WTC11 (cell line): ENCODE measurements around the gene IQCC. TPM values are rescaled to one million over a fixed set of nuclear protein-coding genes. Genes with fewer than 3 reads are reported as not detected.

ENCODE experiments used
- CREM ChIP-seq: sonication (generic); formaldehyde crosslinking; IDR thresholded peaks from 2 replicates; pipeline ENCODE4 v1.8.1; 2022; ENCODE audit warnings: mild to moderate bottlenecking, missing genetic modification reagents, moderate library complexity
- ELF4 ChIP-seq: sonication (generic); formaldehyde crosslinking; IDR thresholded peaks from 2 replicates; pipeline ENCODE4 v1.8.1; 2022; ENCODE audit warnings: low read depth, mild to moderate bottlenecking, moderate library complexity, missing genetic modification reagents
- ETV6 ChIP-seq: sonication (generic); formaldehyde crosslinking; IDR thresholded peaks from 2 replicates; pipeline ENCODE4 v1.8.1; 2022; ENCODE audit warnings: mild to moderate bottlenecking, missing genetic modification reagents
- FOXK1 ChIP-seq: sonication (generic); formaldehyde crosslinking; IDR thresholded peaks from 2 replicates; pipeline ENCODE4 v1.8.0; 2022; ENCODE audit warnings: mild to moderate bottlenecking, moderate library complexity, missing genetic modification reagents
- KAT7 ChIP-seq: sonication (generic); formaldehyde crosslinking; IDR thresholded peaks from 2 replicates; pipeline ENCODE4 v1.8.1; 2023; ENCODE audit warnings: missing genetic modification reagents, mild to moderate bottlenecking, borderline replicate concordance
- MYBL2 ChIP-seq: sonication (generic); formaldehyde crosslinking; IDR thresholded peaks from 2 replicates; pipeline ENCODE4 v1.8.1; 2023; ENCODE audit warnings: mild to moderate bottlenecking, moderate library complexity, missing genetic modification reagents
- NFATC4 ChIP-seq: fragments of 250-450 bp; sonication (Bioruptor Pico); IDR thresholded peaks from 2 replicates; pipeline ENCODE4 v1.9.0; 2021; ENCODE audit warnings: mild to moderate bottlenecking
- NFE2L1 ChIP-seq: sonication (generic); formaldehyde crosslinking; IDR thresholded peaks from 2 replicates; pipeline ENCODE4 v1.8.1; 2023; ENCODE audit warnings: missing genetic modification reagents
- NR1H2 ChIP-seq: sonication (generic); formaldehyde crosslinking; IDR thresholded peaks from 2 replicates; pipeline ENCODE4 v1.9.0; 2021; ENCODE audit warnings: mild to moderate bottlenecking, moderate library complexity, missing genetic modification reagents
- SMAD3 ChIP-seq: sonication (generic); formaldehyde crosslinking; IDR thresholded peaks from 2 replicates; pipeline ENCODE4 v1.8.0; 2022; ENCODE audit warnings: missing genetic modification reagents, mild to moderate bottlenecking, borderline replicate concordance
- SP1 ChIP-seq: sonication (generic); formaldehyde crosslinking; conservative IDR thresholded peaks from 2 replicates; pipeline ENCODE4 v1.8.1; 2022; ENCODE audit warnings: missing genetic modification reagents
- TEAD1 ChIP-seq: sonication (generic); formaldehyde crosslinking; IDR thresholded peaks from 2 replicates; pipeline ENCODE4 v1.8.0; 2022; ENCODE audit warnings: mild to moderate bottlenecking, missing genetic modification reagents
- ZNF219 ChIP-seq: sonication (generic); formaldehyde crosslinking; IDR thresholded peaks from 2 replicates; pipeline ENCODE4 v1.8.0; 2023; ENCODE audit warnings: missing genetic modification reagents, mild to moderate bottlenecking, borderline replicate concordance
- ZNF232 ChIP-seq: sonication (generic); formaldehyde crosslinking; IDR thresholded peaks from 2 replicates; pipeline ENCODE4 v1.8.0; 2022; ENCODE audit warnings: mild to moderate bottlenecking, missing genetic modification reagents
- ZNF396 ChIP-seq: fragments of 250-450 bp; sonication (Bioruptor Pico); IDR thresholded peaks from 2 replicates; pipeline ENCODE4 v1.8.0; 2021; ENCODE audit warnings: mild to moderate bottlenecking, moderate library complexity, borderline replicate concordance
- ZNF416 ChIP-seq: fragments of 250-450 bp; sonication (Bioruptor Pico); IDR thresholded peaks from 2 replicates; pipeline ENCODE4 v1.9.0; 2021; ENCODE audit warnings: mild to moderate bottlenecking, inconsistent platforms
- ZNF671 ChIP-seq: fragments of 250-450 bp; sonication (Bioruptor Pico); IDR thresholded peaks from 2 replicates; pipeline ENCODE4 v1.8.0; 2021; ENCODE audit warnings: mild to moderate bottlenecking
- total RNA-seq: library from RNA; stranded (reverse); gene quantifications from 3 replicates; pipeline ENCODE4 v1.2.3, GENCODE V29; 2021
- TF ChIP-seq, protein P1 (sequence below): fragments of 250-450 bp; sonication (Bioruptor Pico); IDR thresholded peaks from 2 replicates; pipeline ENCODE4 v2.1.2; 2022; ENCODE audit warnings: mild to moderate bottlenecking, moderate library complexity
- TF ChIP-seq, protein P2 (sequence below): sonication (generic); formaldehyde crosslinking; IDR thresholded peaks from 2 replicates; pipeline ENCODE4 v1.8.0; 2022; ENCODE audit warnings: mild to moderate bottlenecking, missing genetic modification reagents
- TF ChIP-seq, protein P3 (sequence below): sonication (generic); formaldehyde crosslinking; IDR thresholded peaks from 2 replicates; pipeline ENCODE4 v1.8.1; 2023; ENCODE audit warnings: mild to moderate bottlenecking, missing genetic modification reagents, moderate library complexity
- TF ChIP-seq, protein P4 (sequence below): sonication (generic); formaldehyde crosslinking; IDR thresholded peaks from 2 replicates; pipeline ENCODE4 v1.8.0; 2022; ENCODE audit warnings: mild to moderate bottlenecking, missing genetic modification reagents
- TF ChIP-seq, protein P5 (sequence below): sonication (generic); formaldehyde crosslinking; IDR thresholded peaks from 2 replicates; pipeline ENCODE4 v1.8.0; 2023; ENCODE audit warnings: missing genetic modification reagents, mild to moderate bottlenecking, borderline replicate concordance
- TF ChIP-seq, protein P6 (sequence below): sonication (generic); formaldehyde crosslinking; IDR thresholded peaks from 2 replicates; pipeline ENCODE4 v1.8.1; 2023; ENCODE audit warnings: mild to moderate bottlenecking, missing genetic modification reagents
- TF ChIP-seq, protein P7 (sequence below): sonication (generic); formaldehyde crosslinking; IDR thresholded peaks from 2 replicates; pipeline ENCODE4 v1.8.0; 2022; ENCODE audit warnings: mild to moderate bottlenecking, missing genetic modification reagents

The IQCC gene
- total RNA-seq, 1 experiment from 2014 or later, result 5.2 TPM

DNA sequence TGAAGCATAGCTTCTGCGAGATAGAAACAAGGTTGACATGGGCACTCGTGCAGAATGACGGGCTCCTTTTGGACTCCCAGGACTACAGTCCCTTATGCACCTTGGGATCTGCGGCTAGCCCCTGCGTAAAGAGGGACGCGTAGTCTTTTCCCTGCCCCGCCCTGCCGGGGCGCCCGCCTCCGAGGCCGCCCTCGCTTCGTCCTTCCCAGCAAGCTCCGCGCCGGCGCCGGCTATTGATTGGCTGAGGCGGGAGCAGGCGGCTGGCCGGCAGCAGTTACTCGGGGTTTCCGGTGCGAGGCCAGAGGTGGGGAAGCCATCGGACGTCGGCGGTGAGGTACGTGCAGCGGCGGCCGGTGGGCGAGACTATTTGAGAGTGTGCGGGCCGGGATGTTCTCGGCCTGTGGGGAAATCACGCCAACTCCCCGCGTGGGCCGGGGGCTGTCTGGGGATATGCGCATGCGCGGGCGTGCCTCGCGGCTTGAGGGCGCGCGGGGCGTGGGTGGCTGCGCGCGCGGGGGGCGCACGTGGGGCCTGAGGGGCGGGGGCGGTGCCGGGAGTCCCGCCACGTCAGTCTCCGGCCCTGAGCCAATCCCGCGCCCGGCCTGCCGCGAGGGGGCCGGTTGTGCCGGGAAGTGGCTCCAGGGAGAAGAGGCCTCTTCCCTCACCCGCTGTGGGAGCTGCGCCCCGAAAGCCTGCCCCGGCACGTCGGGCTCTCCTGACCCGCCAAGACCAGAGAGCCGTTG is 25.9 kb upstream of the IQCC start, which contains the start of gene TXLNA (continued):
- TF ChIP-seq, protein P1, sequence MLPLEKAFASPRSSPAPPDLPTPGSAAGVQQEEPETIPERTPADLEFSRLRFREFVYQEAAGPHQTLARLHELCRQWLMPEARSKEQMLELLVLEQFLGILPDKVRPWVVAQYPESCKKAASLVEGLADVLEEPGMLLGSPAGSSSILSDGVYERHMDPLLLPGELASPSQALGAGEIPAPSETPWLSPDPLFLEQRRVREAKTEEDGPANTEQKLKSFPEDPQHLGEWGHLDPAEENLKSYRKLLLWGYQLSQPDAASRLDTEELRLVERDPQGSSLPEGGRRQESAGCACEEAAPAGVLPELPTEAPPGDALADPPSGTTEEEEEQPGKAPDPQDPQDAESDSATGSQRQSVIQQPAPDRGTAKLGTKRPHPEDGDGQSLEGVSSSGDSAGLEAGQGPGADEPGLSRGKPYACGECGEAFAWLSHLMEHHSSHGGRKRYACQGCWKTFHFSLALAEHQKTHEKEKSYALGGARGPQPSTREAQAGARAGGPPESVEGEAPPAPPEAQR (CRISPR knock-in tag), result no peak
- TF ChIP-seq SMAD3 (CRISPR knock-in tag) (peak; percentile 64; the same call in 1 of the 2 replicates), FOXK1 (peak; percentile 79), CREM (CRISPR knock-in tag) (peak; percentile 91), ZNF232 (CRISPR knock-in tag) (peak; percentile 94), NFE2L1 (CRISPR knock-in tag) (peak; percentile 82), ETV6 (CRISPR knock-in tag) (peak; percentile 96; the same call in 1 of the 2 replicates), SP1 (peak; percentile 85), MYBL2 (CRISPR knock-in tag) (peak; percentile 88), NFATC4 (CRISPR knock-in tag) (0 out of 2 replicates have a peak, but pooled peaks have one; percentile 65), KAT7 (CRISPR knock-in tag) (0 out of 2 replicates have a peak, but pooled peaks have one; percentile 89), NR1H2 (CRISPR knock-in tag) (0 out of 2 replicates have a peak, but pooled peaks have one; percentile 14), ZNF396 (CRISPR knock-in tag) (no peak), ZNF416 (CRISPR knock-in tag) (no peak), ELF4 (peak; percentile 74; the same call in 1 of the 2 replicates), TEAD1 (CRISPR knock-in tag) (peak; percentile 86), ZNF219 (CRISPR knock-in tag) (peak; percentile 49; the same call in 1 of the 2 replicates), ZNF671 (CRISPR knock-in tag) (0 out of 2 replicates have a peak, but pooled peaks have one; percentile 56)
- TF ChIP-seq, protein P2, sequence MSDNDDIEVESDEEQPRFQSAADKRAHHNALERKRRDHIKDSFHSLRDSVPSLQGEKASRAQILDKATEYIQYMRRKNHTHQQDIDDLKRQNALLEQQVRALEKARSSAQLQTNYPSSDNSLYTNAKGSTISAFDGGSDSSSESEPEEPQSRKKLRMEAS (CRISPR knock-in tag), result peak; percentile 96
- TF ChIP-seq, protein P3, sequence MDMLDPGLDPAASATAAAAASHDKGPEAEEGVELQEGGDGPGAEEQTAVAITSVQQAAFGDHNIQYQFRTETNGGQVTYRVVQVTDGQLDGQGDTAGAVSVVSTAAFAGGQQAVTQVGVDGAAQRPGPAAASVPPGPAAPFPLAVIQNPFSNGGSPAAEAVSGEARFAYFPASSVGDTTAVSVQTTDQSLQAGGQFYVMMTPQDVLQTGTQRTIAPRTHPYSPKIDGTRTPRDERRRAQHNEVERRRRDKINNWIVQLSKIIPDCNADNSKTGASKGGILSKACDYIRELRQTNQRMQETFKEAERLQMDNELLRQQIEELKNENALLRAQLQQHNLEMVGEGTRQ (CRISPR knock-in tag), result peak; percentile 74
- TF ChIP-seq, protein P4, sequence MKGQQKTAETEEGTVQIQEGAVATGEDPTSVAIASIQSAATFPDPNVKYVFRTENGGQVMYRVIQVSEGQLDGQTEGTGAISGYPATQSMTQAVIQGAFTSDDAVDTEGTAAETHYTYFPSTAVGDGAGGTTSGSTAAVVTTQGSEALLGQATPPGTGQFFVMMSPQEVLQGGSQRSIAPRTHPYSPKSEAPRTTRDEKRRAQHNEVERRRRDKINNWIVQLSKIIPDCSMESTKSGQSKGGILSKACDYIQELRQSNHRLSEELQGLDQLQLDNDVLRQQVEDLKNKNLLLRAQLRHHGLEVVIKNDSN (CRISPR knock-in tag), result peak; percentile 40; the same call in 1 of the 2 replicates
- TF ChIP-seq, protein P5, sequence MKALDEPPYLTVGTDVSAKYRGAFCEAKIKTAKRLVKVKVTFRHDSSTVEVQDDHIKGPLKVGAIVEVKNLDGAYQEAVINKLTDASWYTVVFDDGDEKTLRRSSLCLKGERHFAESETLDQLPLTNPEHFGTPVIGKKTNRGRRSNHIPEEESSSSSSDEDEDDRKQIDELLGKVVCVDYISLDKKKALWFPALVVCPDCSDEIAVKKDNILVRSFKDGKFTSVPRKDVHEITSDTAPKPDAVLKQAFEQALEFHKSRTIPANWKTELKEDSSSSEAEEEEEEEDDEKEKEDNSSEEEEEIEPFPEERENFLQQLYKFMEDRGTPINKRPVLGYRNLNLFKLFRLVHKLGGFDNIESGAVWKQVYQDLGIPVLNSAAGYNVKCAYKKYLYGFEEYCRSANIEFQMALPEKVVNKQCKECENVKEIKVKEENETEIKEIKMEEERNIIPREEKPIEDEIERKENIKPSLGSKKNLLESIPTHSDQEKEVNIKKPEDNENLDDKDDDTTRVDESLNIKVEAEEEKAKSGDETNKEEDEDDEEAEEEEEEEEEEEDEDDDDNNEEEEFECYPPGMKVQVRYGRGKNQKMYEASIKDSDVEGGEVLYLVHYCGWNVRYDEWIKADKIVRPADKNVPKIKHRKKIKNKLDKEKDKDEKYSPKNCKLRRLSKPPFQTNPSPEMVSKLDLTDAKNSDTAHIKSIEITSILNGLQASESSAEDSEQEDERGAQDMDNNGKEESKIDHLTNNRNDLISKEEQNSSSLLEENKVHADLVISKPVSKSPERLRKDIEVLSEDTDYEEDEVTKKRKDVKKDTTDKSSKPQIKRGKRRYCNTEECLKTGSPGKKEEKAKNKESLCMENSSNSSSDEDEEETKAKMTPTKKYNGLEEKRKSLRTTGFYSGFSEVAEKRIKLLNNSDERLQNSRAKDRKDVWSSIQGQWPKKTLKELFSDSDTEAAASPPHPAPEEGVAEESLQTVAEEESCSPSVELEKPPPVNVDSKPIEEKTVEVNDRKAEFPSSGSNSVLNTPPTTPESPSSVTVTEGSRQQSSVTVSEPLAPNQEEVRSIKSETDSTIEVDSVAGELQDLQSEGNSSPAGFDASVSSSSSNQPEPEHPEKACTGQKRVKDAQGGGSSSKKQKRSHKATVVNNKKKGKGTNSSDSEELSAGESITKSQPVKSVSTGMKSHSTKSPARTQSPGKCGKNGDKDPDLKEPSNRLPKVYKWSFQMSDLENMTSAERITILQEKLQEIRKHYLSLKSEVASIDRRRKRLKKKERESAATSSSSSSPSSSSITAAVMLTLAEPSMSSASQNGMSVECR (CRISPR knock-in tag), result peak; percentile 28; the same call in 1 of the 2 replicates
- TF ChIP-seq, protein P6, sequence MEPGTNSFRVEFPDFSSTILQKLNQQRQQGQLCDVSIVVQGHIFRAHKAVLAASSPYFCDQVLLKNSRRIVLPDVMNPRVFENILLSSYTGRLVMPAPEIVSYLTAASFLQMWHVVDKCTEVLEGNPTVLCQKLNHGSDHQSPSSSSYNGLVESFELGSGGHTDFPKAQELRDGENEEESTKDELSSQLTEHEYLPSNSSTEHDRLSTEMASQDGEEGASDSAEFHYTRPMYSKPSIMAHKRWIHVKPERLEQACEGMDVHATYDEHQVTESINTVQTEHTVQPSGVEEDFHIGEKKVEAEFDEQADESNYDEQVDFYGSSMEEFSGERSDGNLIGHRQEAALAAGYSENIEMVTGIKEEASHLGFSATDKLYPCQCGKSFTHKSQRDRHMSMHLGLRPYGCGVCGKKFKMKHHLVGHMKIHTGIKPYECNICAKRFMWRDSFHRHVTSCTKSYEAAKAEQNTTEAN (CRISPR knock-in tag), result peak; percentile 61; the same call in 1 of the 2 replicates
- TF ChIP-seq, protein P7, sequence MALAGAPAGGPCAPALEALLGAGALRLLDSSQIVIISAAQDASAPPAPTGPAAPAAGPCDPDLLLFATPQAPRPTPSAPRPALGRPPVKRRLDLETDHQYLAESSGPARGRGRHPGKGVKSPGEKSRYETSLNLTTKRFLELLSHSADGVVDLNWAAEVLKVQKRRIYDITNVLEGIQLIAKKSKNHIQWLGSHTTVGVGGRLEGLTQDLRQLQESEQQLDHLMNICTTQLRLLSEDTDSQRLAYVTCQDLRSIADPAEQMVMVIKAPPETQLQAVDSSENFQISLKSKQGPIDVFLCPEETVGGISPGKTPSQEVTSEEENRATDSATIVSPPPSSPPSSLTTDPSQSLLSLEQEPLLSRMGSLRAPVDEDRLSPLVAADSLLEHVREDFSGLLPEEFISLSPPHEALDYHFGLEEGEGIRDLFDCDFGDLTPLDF (CRISPR knock-in tag), result no peak
